ENCODE measurements around the gene SMAD6. TPM values are rescaled to one million over a fixed set of nuclear protein-coding genes. Genes with fewer than 3 reads are reported as not detected.

The SMAD6 gene
- total and polyA plus RNA-seq, 2 of the 4 experiments (the other 2 are of a cell fraction), result 4.8 to 8.5 TPM

DNA sequence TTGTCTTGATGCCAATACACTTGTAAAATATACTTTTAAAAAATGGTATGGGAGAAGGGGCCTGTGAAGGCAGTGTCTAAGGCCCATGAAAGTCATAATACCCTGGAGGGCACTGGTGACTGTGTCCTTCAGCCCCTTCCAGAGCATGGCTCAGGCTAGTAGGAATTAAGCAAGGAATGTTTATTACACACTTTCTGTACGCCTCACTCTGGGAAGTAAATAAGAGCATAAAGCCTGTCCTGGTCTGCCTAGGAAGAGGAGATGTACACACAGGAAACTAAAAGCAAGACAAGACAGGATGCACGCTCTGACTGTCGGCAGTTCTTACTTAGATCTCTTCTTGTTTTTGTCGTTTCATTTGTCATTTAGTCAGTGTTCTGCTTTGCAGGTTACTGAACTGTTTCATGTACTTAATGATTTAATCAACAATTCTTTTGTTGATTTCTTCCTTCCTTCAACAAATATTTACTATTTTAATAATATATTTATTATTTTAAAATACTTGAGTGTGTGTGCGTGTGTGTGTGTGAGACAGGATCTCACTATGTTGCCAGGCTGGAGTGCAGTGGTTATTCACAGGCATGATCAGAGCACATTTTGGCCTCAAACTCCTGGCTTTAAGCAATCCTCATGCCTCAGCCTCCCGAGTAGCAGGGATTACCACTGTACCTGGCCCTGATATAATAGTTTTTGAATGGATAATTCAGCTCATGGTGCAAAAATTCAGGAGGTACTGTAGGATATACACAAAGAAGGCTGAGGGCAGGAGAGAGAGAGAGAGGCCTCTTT lies 9.0 kb upstream of the SMAD6 start:
- H3K36me3 ChIP-seq (ENCODE audit: control insufficient read depth, insufficient read depth, low read length), result no peaks in the 10 kb centered on the region
- H3K18ac ChIP-seq (ENCODE audit: low read depth, low read length), result no peak overlapping the region
- no peak overlapping the region for H2BK5ac ChIP-seq (ENCODE audit: low read depth, low read length, poor library complexity, severe bottlenecking)
- H4K8ac ChIP-seq (ENCODE audit: low read depth in 2 of 2, low read length in 2 of 2), result no peak overlapping the region
- H3K9me1 ChIP-seq (ENCODE audit: insufficient read depth, low read length), result no peaks in the 10 kb centered on the region
- intact Hi-C loops (cut with micrococcal nuclease) (no loop called here), dilution Hi-C loops (cut with HindIII; ENCODE audit: low sequenced_read_pairs, unreplicated experiment) (no loop called here), in situ Hi-C loops (cut with MboI; ENCODE audit: low sequenced_read_pairs) (no loop called here)
- H3K27me3 ChIP-seq (ENCODE audit: control insufficient read depth, insufficient read depth, low read length), result no peaks in the 10 kb centered on the region
- H4K5ac ChIP-seq (ENCODE audit: low read depth, low read length), result no peak overlapping the region
- H3K27ac ChIP-seq (ENCODE audit: insufficient read depth, low read length), result no peak overlapping the region
- no peak overlapping the region; the same call in 1 of the 2 replicates for H3K23ac ChIP-seq (ENCODE audit: low read depth, low read length)
- no peaks in the 10 kb centered on the region for H3K9me3 ChIP-seq (ENCODE audit: control insufficient read depth, insufficient read depth, low read length)
- no peaks in the 10 kb centered on the region for H3K79me1 ChIP-seq (ENCODE audit: low read depth in 1 of 2, low read length in 2 of 2)
- no TSS peak for BruUV-seq (replicated peaks)
- no peak overlapping the region for H2BK120ac ChIP-seq (ENCODE audit: low read depth, low read length)
- no peak overlapping the region for H2BK20ac ChIP-seq (ENCODE audit: low read depth, low read length)
- no peak overlapping the region for H3K56ac ChIP-seq (ENCODE audit: extremely low read depth, insufficient read depth, low read length)
- no peaks in the 10 kb centered on the region for H3K4me1 ChIP-seq (ENCODE audit: control insufficient read depth, insufficient read depth, low read length)
- H2AK5ac ChIP-seq (ENCODE audit: low read depth, low read length), result no peak overlapping the region
- H2BK15ac ChIP-seq (ENCODE audit: low read depth, low read length), result no peak overlapping the region
- ChIA-PET POLR2A (ENCODE audit: unreplicated experiment) (no interaction called here), CTCF (no interaction called here)
- ATAC-seq (ENCODE audit: low read depth) (peak; percentile 53), DNase-seq (no peak)
- no peak overlapping the region for H3K14ac ChIP-seq (replicated peaks; ENCODE audit: low read depth, low read length)
- no peak for TF ChIP-seq MXI1 (IDR thresholded peaks at IDR 0.05; ENCODE audit: borderline replicate concordance, low read depth, low read length)
- no peak for TF ChIP-seq SMC3 (IDR thresholded peaks at IDR 0.05; ENCODE audit: low read depth, low read length)
- no peak for TF ChIP-seq MAFK (IDR thresholded peaks at IDR 0.05; ENCODE audit: low read depth, low read length)
- TF ChIP-seq RCOR1 (IDR thresholded peaks at IDR 0.05; ENCODE audit: insufficient replicate concordance, low read length), result no peak
- no peak for TF ChIP-seq NFE2L2 (IDR thresholded peaks at IDR 0.05; ENCODE audit: low read depth, low read length)
- TF ChIP-seq FOS (IDR thresholded peaks at IDR 0.05; ENCODE audit: low read depth, low read length), result no peak
- TF ChIP-seq RFX5 (IDR thresholded peaks at IDR 0.05; ENCODE audit: low read depth, low read length), result no peak
- WGBS, 2 experiments (ENCODE audit: extremely low coverage in 2 of 2, insufficient read length in 1 of 2), result no CpG with 5 or more reads among the region's 6 CpGs
- no peak overlapping the region for H4K91ac ChIP-seq (ENCODE audit: insufficient read depth, low read depth, low read length)
- no peak overlapping the region for H3K9ac ChIP-seq (ENCODE audit: low read depth, low read length)
- H4K20me1 ChIP-seq (ENCODE audit: insufficient read depth, low read length), result no peaks in the 10 kb centered on the region
- no peak overlapping the region for H3K4ac ChIP-seq (ENCODE audit: low read depth, low read length)
- no peak overlapping the region for H2AFZ ChIP-seq (replicated peaks; ENCODE audit: low read length, poor library complexity)
- H3K4me2 ChIP-seq (ENCODE audit: low read depth, low read length), result no peak overlapping the region
- no peak overlapping the region for H2AK9ac ChIP-seq (replicated peaks; ENCODE audit: low read depth, low read length, poor library complexity)
- no peak overlapping the region for H3K4me3 ChIP-seq (ENCODE audit: insufficient read depth, low read depth, low read length)

All from IMR-90 (cell line).